Erythroblast (primary cell): ENCODE measurements around the gene UBE2S.
"Not testable (repeated sequence)": the region's sequence is repeated elsewhere in the genome, so short reads cannot be mapped to it uniquely, and the experiment has no call there.

Source experiments
- GATA1 ChIP-seq: IDR thresholded peaks from 2 replicates; pipeline ENCODE4 v1.6.1; 2011; ENCODE audit warnings: low read depth, mild to moderate bottlenecking, control low read depth, low read length, moderate library complexity
- POLR2A ChIP-seq: IDR thresholded peaks from 2 replicates; pipeline ENCODE4 v1.6.1; 2011; ENCODE audit warnings: mild to moderate bottlenecking, low read length

- TF ChIP-seq POLR2A: peak; percentile 96
- TF ChIP-seq GATA1: not testable (repeated sequence)
These were observed at the start of gene UBE2S for GRCh38 chr19:55407550-55407799.
